T-helper 1 cell treated with Interleukin-12 subunit alpha and Interleukin-12 subunit beta and Interleukin-4 antibody, amounts not matched to agents 30 μg/mL and 1 μg/mL, for 36 hours (primary cell): ENCODE data around the gene NAALADL2.
"Not testable (repeated sequence)": the region's sequence is repeated elsewhere in the genome, so short reads cannot be mapped to it uniquely, and the experiment has no call there.

Source experiments
- H3K27ac Mint-ChIP-seq: one replicate; pipeline ENCODE4 v1.8.0; 2021; ENCODE audit warnings: mild to moderate bottlenecking, mixed read lengths
- H3K27me3 Mint-ChIP-seq: one replicate; pipeline ENCODE4 v1.8.0; 2021; ENCODE audit warnings: low read depth, mixed read lengths
- H3K36me3 Mint-ChIP-seq: one replicate; pipeline ENCODE4 v1.8.0; 2021; ENCODE audit warnings: low read depth, mixed read lengths
- H3K4me1 Mint-ChIP-seq: one replicate; pipeline ENCODE4 v1.8.0; 2021; ENCODE audit warnings: low read depth, mixed read lengths
- H3K4me3 Mint-ChIP-seq: one replicate; pipeline ENCODE4 v1.8.0; 2021; ENCODE audit warnings: mild to moderate bottlenecking, moderate library complexity, mixed read lengths
- H3K9me3 Mint-ChIP-seq: one replicate; pipeline ENCODE4 v1.8.0; 2021; ENCODE audit warnings: mixed read lengths

The NAALADL2 gene

DNA sequence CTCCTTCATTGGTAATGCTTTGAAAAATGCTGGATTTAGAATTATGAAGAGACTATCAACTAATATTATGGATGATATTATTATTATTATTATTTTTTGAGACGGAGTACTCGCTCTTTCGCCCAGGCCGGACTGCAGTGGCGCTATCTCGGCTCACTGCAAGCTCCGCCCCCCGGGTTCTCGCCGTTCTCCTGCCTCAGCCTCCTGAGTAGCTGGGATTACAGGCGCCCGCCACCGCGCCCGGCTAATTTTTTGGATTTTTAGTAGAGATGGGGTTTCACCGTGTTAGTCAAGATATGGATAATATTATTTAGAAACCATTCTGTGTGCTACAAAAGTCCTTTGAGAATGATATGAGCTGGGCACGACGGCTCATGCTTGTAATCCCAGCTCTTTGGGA lies 512.1 kb downstream of the NAALADL2 start:
- not testable (repeated sequence) for H3K27me3 Mint-ChIP-seq, H3K9me3 Mint-ChIP-seq, H3K4me3 Mint-ChIP-seq, H3K36me3 Mint-ChIP-seq, H3K27ac Mint-ChIP-seq, H3K4me1 Mint-ChIP-seq

GRCh38 chr3:175374705-175375104 lies 515.6 kb downstream of the NAALADL2 start:
- no peaks in the 10 kb centered on the region for H3K9me3 Mint-ChIP-seq
- no peaks in the 10 kb centered on the region for H3K27me3 Mint-ChIP-seq
- H3K27ac Mint-ChIP-seq = no peak overlapping the region
- H3K4me3 Mint-ChIP-seq = no peak overlapping the region
- no peaks in the 10 kb centered on the region for H3K36me3 Mint-ChIP-seq
- H3K4me1 Mint-ChIP-seq = no peaks in the 10 kb centered on the region

GRCh38 chr3:175378348-175378747 lies 519.2 kb downstream of the NAALADL2 start:
- Mint-ChIP-seq H3K36me3 (no peaks in the 10 kb centered on the region), H3K9me3 (no peaks in the 10 kb centered on the region), H3K4me1 (no peaks in the 10 kb centered on the region), H3K4me3 (no peak overlapping the region), H3K27me3 (no peaks in the 10 kb centered on the region), H3K27ac (no peak overlapping the region)

GRCh38 chr3:175381685-175382084 lies 522.6 kb downstream of the NAALADL2 start:
- no peaks in the 10 kb centered on the region for H3K4me1 Mint-ChIP-seq
- H3K9me3 Mint-ChIP-seq = no peaks in the 10 kb centered on the region
- no peaks in the 10 kb centered on the region for H3K27me3 Mint-ChIP-seq
- no peak overlapping the region for H3K27ac Mint-ChIP-seq
- H3K4me3 Mint-ChIP-seq = no peak overlapping the region
- no peaks in the 10 kb centered on the region for H3K36me3 Mint-ChIP-seq

DNA sequence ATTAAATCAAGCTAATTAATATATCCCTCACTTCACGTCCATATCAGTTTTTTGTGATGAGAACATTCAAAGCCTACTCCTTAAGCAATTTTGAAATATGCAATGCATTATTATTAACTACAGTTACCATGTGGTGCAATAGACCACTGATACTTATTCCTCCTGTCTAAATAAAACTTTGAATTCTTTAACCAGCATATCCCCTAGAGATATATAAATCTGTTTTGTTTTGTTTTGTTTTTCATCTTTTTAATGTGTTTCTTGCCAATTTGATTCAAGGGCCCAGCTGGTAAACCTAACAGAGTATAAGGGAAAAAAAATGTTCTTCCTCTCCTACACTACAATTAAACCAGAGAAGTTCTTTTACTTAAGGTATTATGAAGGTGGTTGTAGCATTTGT lies 524.2 kb downstream of the NAALADL2 start:
- Mint-ChIP-seq H3K9me3 (no peaks in the 10 kb centered on the region), H3K4me1 (no peaks in the 10 kb centered on the region), H3K36me3 (no peaks in the 10 kb centered on the region), H3K27ac (no peak overlapping the region), H3K4me3 (no peak overlapping the region), H3K27me3 (no peaks in the 10 kb centered on the region)

DNA sequence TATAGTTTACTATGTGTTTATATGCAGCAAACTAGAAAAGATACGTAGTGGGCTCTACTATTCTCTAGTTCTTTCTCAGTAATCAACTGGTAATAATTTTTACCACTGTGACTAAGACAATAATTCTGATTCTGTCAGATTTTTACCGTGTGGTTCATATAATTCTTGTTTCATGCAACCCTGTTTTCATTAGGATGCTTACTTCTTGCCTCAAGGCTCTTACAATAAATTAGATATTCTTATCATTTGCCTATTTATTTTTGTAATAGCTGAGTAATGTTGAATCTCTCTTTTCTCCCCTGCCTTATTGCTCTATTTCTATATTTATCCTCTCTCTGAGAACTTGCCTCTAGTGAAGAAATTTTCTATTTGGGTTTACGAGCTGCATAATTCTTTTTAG lies 524.7 kb downstream of the NAALADL2 start:
- H3K4me1 Mint-ChIP-seq = no peaks in the 10 kb centered on the region
- no peak overlapping the region for H3K4me3 Mint-ChIP-seq
- no peaks in the 10 kb centered on the region for H3K9me3 Mint-ChIP-seq
- no peaks in the 10 kb centered on the region for H3K36me3 Mint-ChIP-seq
- no peaks in the 10 kb centered on the region for H3K27me3 Mint-ChIP-seq
- no peak overlapping the region for H3K27ac Mint-ChIP-seq

DNA sequence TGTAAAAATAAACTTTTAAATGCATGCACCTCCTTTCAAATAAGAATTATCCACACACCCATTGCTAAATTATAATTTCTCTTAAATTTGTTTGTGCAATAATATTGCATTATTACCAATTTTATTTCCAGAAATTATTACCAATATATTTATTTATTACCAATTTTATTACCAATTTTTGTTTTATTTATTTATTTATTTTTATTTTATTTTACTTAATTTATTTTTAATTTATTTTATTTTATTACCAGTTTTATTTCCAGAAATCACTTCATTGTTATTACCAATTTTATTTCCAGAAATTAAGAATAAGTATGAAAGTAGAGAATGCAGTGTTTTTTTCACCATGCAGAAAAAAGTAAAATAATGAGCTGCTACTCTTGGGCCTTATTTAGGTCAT lies 525.4 kb downstream of the NAALADL2 start:
- Mint-ChIP-seq H3K4me1 (no peaks in the 10 kb centered on the region), H3K36me3 (no peaks in the 10 kb centered on the region), H3K27me3 (no peaks in the 10 kb centered on the region), H3K27ac (no peak overlapping the region), H3K4me3 (no peak overlapping the region), H3K9me3 (no peaks in the 10 kb centered on the region)

- H3K27me3 Mint-ChIP-seq = no peaks in the 10 kb centered on the region
- H3K27ac Mint-ChIP-seq = no peak overlapping the region
- H3K9me3 Mint-ChIP-seq = no peaks in the 10 kb centered on the region
- H3K4me1 Mint-ChIP-seq = no peaks in the 10 kb centered on the region
- no peaks in the 10 kb centered on the region for H3K36me3 Mint-ChIP-seq
- H3K4me3 Mint-ChIP-seq = no peak overlapping the region
Observed at GRCh38 chr3:175386630-175387029, 527.5 kb downstream of the NAALADL2 start.

DNA sequence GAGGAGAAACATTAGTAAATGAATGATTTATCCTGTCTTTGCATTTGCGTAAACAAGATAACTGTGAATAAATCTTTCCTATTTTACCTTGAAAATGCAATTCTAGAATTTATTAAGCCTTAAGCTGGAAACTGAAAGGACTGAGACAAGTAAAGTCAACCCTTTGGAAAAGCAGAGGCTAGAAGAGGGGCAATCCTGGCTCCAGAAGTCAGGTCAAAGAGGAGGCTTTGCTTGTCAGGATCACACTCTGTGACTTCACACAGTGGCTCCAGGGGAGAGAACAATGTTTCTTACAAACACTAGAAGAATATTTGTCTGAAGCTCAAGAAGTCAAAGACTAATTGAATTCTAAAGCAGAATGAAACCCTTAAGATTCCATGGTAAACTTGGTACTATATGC lies 530.4 kb downstream of the NAALADL2 start:
- no peak overlapping the region for H3K4me3 Mint-ChIP-seq
- H3K36me3 Mint-ChIP-seq = no peaks in the 10 kb centered on the region
- H3K9me3 Mint-ChIP-seq = peaks cover 5% of the 10 kb centered on the region
- no peaks in the 10 kb centered on the region for H3K4me1 Mint-ChIP-seq
- H3K27me3 Mint-ChIP-seq = no peaks in the 10 kb centered on the region
- H3K27ac Mint-ChIP-seq = no peak overlapping the region

DNA sequence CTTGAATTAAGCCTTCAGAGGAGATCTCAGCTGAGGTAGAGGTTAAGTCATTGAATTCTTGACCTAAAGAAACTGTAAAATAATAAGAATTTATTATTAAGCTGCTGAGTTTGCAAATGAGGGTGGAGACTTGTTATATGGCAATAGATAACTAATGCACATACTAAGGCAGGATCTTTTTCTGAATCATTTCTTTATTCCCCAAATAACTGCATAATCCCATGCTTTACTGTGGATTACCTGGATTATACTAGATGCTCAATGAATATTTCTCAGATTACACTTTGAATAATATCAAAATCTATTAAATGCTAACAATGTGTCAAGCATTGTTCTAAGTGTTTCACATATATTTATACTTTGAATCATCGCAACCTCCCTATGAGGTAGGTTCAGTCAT lies 532.5 kb downstream of the NAALADL2 start:
- H3K9me3 Mint-ChIP-seq = peaks cover 9% of the 10 kb centered on the region
- H3K36me3 Mint-ChIP-seq = no peaks in the 10 kb centered on the region
- no peaks in the 10 kb centered on the region for H3K4me1 Mint-ChIP-seq
- no peak overlapping the region for H3K4me3 Mint-ChIP-seq
- no peak overlapping the region for H3K27ac Mint-ChIP-seq
- H3K27me3 Mint-ChIP-seq = no peaks in the 10 kb centered on the region

GRCh38 chr3:175392653-175393052 lies 533.5 kb downstream of the NAALADL2 start:
- H3K4me1 Mint-ChIP-seq = no peaks in the 10 kb centered on the region
- H3K36me3 Mint-ChIP-seq = no peaks in the 10 kb centered on the region
- no peak overlapping the region for H3K27ac Mint-ChIP-seq
- peaks cover 11% of the 10 kb centered on the region for H3K9me3 Mint-ChIP-seq
- H3K27me3 Mint-ChIP-seq = no peaks in the 10 kb centered on the region
- no peak overlapping the region for H3K4me3 Mint-ChIP-seq

- Mint-ChIP-seq H3K27ac (no peak overlapping the region), H3K9me3 (peaks cover 11% of the 10 kb centered on the region), H3K36me3 (no peaks in the 10 kb centered on the region), H3K4me3 (no peak overlapping the region), H3K27me3 (no peaks in the 10 kb centered on the region), H3K4me1 (no peaks in the 10 kb centered on the region)
Observed at GRCh38 chr3:175397372-175397771, 538.2 kb downstream of the NAALADL2 start.

DNA sequence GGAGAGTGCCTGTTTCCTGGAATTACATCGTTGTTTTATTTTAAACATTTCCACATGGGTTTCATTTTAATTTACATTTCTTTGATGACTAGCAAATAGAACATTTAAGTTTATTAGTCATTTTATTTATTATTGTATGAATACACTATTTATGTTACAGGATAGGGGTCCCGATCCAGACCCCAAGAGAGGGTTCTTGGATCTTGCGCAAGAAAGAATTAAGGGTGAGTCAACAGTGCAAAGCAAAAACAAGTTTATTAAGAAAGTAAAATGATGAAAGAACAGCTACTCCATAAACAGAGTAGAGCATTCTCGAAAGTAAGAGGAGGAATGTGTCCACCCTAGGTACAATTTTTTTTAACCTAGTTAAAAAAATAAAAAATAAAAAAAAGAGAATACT lies 539.5 kb downstream of the NAALADL2 start:
- no peaks in the 10 kb centered on the region for H3K27me3 Mint-ChIP-seq
- peaks cover 10% of the 10 kb centered on the region for H3K9me3 Mint-ChIP-seq
- no peak overlapping the region for H3K27ac Mint-ChIP-seq
- no peak overlapping the region for H3K4me3 Mint-ChIP-seq
- H3K36me3 Mint-ChIP-seq = no peaks in the 10 kb centered on the region
- H3K4me1 Mint-ChIP-seq = no peaks in the 10 kb centered on the region

GRCh38 chr3:175399156-175399840 lies 540.2 kb downstream of the NAALADL2 start:
- Mint-ChIP-seq H3K27ac (no peak overlapping the region), H3K9me3 (peaks cover 5% of the 10 kb centered on the region), H3K4me3 (no peak overlapping the region), H3K4me1 (no peaks in the 10 kb centered on the region), H3K36me3 (no peaks in the 10 kb centered on the region), H3K27me3 (no peaks in the 10 kb centered on the region)

DNA sequence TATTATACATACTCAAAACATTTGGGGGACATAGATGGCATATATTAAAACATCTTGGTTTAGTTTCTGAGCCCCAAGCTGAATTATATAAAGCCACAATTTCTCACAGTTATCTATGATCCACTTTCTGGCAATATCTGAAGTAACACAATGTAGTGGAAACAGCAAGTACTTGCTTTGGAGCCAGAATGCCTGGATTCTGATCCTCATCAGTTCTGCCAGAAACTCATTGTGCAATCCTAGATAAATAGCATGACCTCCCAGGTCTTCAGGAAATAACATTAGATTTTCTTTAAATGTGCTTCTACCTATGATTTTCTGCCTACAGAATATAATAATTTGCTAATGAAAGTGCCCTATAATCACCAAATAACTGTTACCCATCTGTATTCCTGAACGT lies 544.9 kb downstream of the NAALADL2 start:
- H3K9me3 Mint-ChIP-seq = no peaks in the 10 kb centered on the region
- no peaks in the 10 kb centered on the region for H3K4me1 Mint-ChIP-seq
- H3K36me3 Mint-ChIP-seq = no peaks in the 10 kb centered on the region
- no peaks in the 10 kb centered on the region for H3K27me3 Mint-ChIP-seq
- no peak overlapping the region for H3K27ac Mint-ChIP-seq
- H3K4me3 Mint-ChIP-seq = no peak overlapping the region

- no peak overlapping the region for H3K4me3 Mint-ChIP-seq
- no peaks in the 10 kb centered on the region for H3K9me3 Mint-ChIP-seq
- no peaks in the 10 kb centered on the region for H3K27me3 Mint-ChIP-seq
- no peaks in the 10 kb centered on the region for H3K4me1 Mint-ChIP-seq
- no peak overlapping the region for H3K27ac Mint-ChIP-seq
- H3K36me3 Mint-ChIP-seq = no peaks in the 10 kb centered on the region
Observed at GRCh38 chr3:175404621-175405020, 545.5 kb downstream of the NAALADL2 start.
